Adrenal gland (tissue), 12 donors: ENCODE measurements around the gene FCHSD2. TPM values are rescaled to one million over a fixed set of nuclear protein-coding genes. Genes with fewer than 3 reads are reported as not detected.

Source experiments
- DNase-seq, 7 donors: peaks; one replicate each; pipeline ENCODE4 v3.0.0-alpha.2; 2019 to 2020
- H3K27ac ChIP-seq, 5 donors: fragments of 200-600 bp; sonication (generic) in 4 of 5; 1 replicate in 3 of 5; 2 replicates in 2 of 5; pipeline versions ENCODE4 v1.5.1 to v1.8.0; 2016 to 2020; ENCODE audit warnings: mild to moderate bottlenecking in 1 of 5
- H3K27me3 ChIP-seq: fragments of 200-600 bp; 2 replicates; pipeline ENCODE4 v1.8.0; 2021
- H3K36me3 ChIP-seq, 2 donors: fragments of 200-600 bp; replicated peaks in 1 of 2; 1 replicate in 1 of 2; 2 replicates in 1 of 2; pipeline versions ENCODE4 v1.5.1 to v1.8.0; 2018 to 2022
- H3K4me1 ChIP-seq, 2 donors: fragments of 200-600 bp; replicated peaks in 1 of 2; 1 replicate in 1 of 2; 2 replicates in 1 of 2; pipeline versions ENCODE4 v1.5.1 to v1.8.0; 2018 to 2021
- H3K4me3 ChIP-seq, 4 donors: fragments of 200-600 bp; sonication (generic) in 3 of 4; one replicate each; pipeline ENCODE4 v1.5.1; 2016 to 2018
- H3K9me3 ChIP-seq, 3 donors: fragments of 200-600 bp; sonication (generic) in 1 of 3; replicated peaks in 1 of 3; 1 replicate in 2 of 3; 2 replicates in 1 of 3; pipeline versions ENCODE4 v1.5.1 to v1.8.0; 2016 to 2021
- CTCF ChIP-seq, 6 experiments: fragments of 450-650 bp in 4 of 6; fragments of 200-600 bp in 2 of 6; sonication (generic) in 1 of 6; IDR thresholded peaks; 1 replicate in 5 of 6; 2 replicates in 1 of 6; pipeline versions ENCODE4 v1.5.1 to v1.8.0; 2016 to 2021; ENCODE audit warnings: antibody characterized with exemption in 6 of 6, mild to moderate bottlenecking in 2 of 6, moderate library complexity in 1 of 6
- POLR2A ChIP-seq, 2 donors: fragments of 450-650 bp; IDR thresholded peaks; one replicate each; pipeline ENCODE4 v1.6.1; 2017; ENCODE audit warnings: antibody characterized with exemption in 2 of 2, mild to moderate bottlenecking in 2 of 2, moderate library complexity in 1 of 2
- WGBS, 4 donors: extraction: QIAGEN DNeasy Blood & Tissue Kit in 2 of 4; methylation state at CpG; one replicate each; pipeline versions ENCODE4 v1.1.5 to v1.1.7; 2013 to 2017; 5-methylcytosine and 5-hydroxymethylcytosine counted together
- intact Hi-C, 2 donors: fragments of 100-400 bp; cut with DNase I; formaldehyde crosslinking; loops; one replicate each; pipeline versions ENCODE4 v1.14.1 to v1.15.0; 2022 to 2023
- polyA plus RNA-seq, 3 donors: library from polyadenylated mRNA; stranded (reverse); fragments of 200-250 nt in 2 of 3; fragments of 350-450 nt in 1 of 3; fragmentation: Illumina TruSeq in 1 of 3; extraction: RNeasy Lipid Tissue Mini Kit (QIAGEN cat#74804) in 1 of 3; gene quantifications; one replicate each; pipeline ENCODE4 v1.2.3, GENCODE V29; 2013 to 2014
- total RNA-seq, 9 donors: library from RNA; depleted of rRNA in 4 of 9; stranded (reverse); fragments of >200 nt in 4 of 9; fragments of 120-200 nt in 1 of 9; fragmentation: NEBNext Ultra II Directional in 1 of 9; extraction: Animal tissue kit (Norgen Biotek cat#: 25700) in 1 of 9; gene quantifications; one replicate each; pipeline versions ENCODE4 v1.1.0 to v1.2.4, GENCODE V29; 2013 to 2023
- donor health status: healthy with polysubstance abuse.
- donor health status: Bipolar disorder and iron deficiency.
- donor health status: DM: yes; HTN: yes; CAD: no.
- donor health status: DM: no; HTN: no; CAD: no.
- donor health status: DM: no; HTN: no; CAD: no.
- donor health status: DM: yes; HTN: yes; CAD: no.

FCHSD2 gene
- total and polyA plus RNA-seq, 12 donors = 14.6 to 67.2 (median 32.7) TPM

- H3K9me3 ChIP-seq = no peaks in the 10 kb centered on the region
- H3K36me3 ChIP-seq = peaks cover 0 to 3% of the 10 kb centered on the region in 2 donors
- no peak for TF ChIP-seq CTCF (IDR thresholded peaks at IDR 0.05)
- TF ChIP-seq POLR2A (IDR thresholded peaks at IDR 0.05) = no peak
- H3K4me1 ChIP-seq = peaks cover 4 to 27% of the 10 kb centered on the region in 2 donors
- H3K4me3 ChIP-seq = no peak overlapping the region
- no peak overlapping the region for H3K27ac ChIP-seq
- H3K27me3 ChIP-seq = no peaks in the 10 kb centered on the region
- DNase-seq = no peak
- intact Hi-C loops = no loop called here
Observed at GRCh38 chr11:72998676-72999075, 143.4 kb downstream of the FCHSD2 start.

- no peak for TF ChIP-seq CTCF (IDR thresholded peaks at IDR 0.05)
- TF ChIP-seq POLR2A (IDR thresholded peaks at IDR 0.05) = no peak
- Histone ChIP-seq H3K27me3 (no peaks in the 10 kb centered on the region), H3K9me3 (no peaks in the 10 kb centered on the region), H3K36me3 (peaks cover 0 to 3% of the 10 kb centered on the region in 2 donors), H3K27ac (no peak overlapping the region), H3K4me1 (peaks cover 4 to 25% of the 10 kb centered on the region in 2 donors), H3K4me3 (no peak overlapping the region)
- intact Hi-C loops = no loop called here
- DNase-seq = no peak
- 51 to 55% (median 53%) methylated on average over 3 of the region's 3 CpGs for WGBS, 4 donors
Observed at GRCh38 chr11:72996959-72997358, 145.2 kb downstream of the FCHSD2 start.

- TF ChIP-seq CTCF (IDR thresholded peaks at IDR 0.05) (no peak), POLR2A (IDR thresholded peaks at IDR 0.05) (no peak)
- intact Hi-C loops = no loop called here
- Histone ChIP-seq H3K36me3 (peaks cover 0 to 10% of the 10 kb centered on the region in 2 donors), H3K27me3 (no peaks in the 10 kb centered on the region), H3K4me1 (peaks cover 11 to 20% of the 10 kb centered on the region in 2 donors), H3K27ac (peak overlapping the region in 2 of 5 donors; percentile 6 to 20), H3K9me3 (no peaks in the 10 kb centered on the region), H3K4me3 (no peak overlapping the region)
- WGBS, 4 donors = 0 to 88% (median 45%) methylated on average over 1 of the region's 1 CpG
- peak in 6 of 7 donors; percentile 29 to 69 (median 60) for DNase-seq
Observed at GRCh38 chr11:72989727-72990126, 152.4 kb downstream of the FCHSD2 start.

GRCh38 chr11:72988821-72989220 lies 153.3 kb downstream of the FCHSD2 start:
- whole genome bisulfite sequencing, 4 donors = 74 to 85% (median 80%) methylated on average over 3 of the region's 3 CpGs
- no peaks in the 10 kb centered on the region for H3K9me3 ChIP-seq
- H3K4me1 ChIP-seq = peaks cover 11 to 20% of the 10 kb centered on the region in 2 donors
- no peaks in the 10 kb centered on the region for H3K27me3 ChIP-seq
- DNase-seq = no peak
- H3K36me3 ChIP-seq = peaks cover 0 to 19% of the 10 kb centered on the region in 2 donors
- H3K4me3 ChIP-seq = no peak overlapping the region
- no peak overlapping the region for H3K27ac ChIP-seq
- intact Hi-C loops = no loop called here
- TF ChIP-seq CTCF (IDR thresholded peaks at IDR 0.05) = no peak
- TF ChIP-seq POLR2A (IDR thresholded peaks at IDR 0.05) = no peak
